IPS-11a (cell line): ENCODE results near the gene CHAF1A.
A peak's percentile ranks its signal among the peaks of the same experiment; 100 is the strongest.

Experiments used
- H3K4me3 ChIP-seq: one replicate; pipeline ENCODE4 v1.5.1; 2013; ENCODE audit warnings: low read depth, low read length, control low read depth

CHAF1A gene

DNA sequence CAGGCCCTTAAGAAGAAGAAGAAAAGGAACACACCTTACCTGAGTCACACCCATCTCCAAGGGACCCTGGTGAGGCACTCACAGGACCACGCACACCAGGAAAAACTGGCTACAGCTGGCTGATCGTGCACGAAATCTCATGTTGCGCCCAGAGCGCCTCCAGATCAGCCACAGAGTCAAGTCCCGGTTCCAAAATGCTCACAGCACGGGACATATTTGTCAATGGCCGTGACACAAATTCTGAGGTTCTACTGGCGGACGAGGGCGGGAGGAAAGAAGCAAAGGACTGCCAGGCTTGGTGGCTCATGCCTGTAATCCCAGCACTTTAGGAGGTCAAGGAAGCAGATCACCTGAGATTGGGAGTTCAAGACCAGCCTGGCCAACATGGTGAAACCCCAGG is 23.6 kb upstream of the CHAF1A start:
- H3K4me3 ChIP-seq = no peak overlapping the region

DNA sequence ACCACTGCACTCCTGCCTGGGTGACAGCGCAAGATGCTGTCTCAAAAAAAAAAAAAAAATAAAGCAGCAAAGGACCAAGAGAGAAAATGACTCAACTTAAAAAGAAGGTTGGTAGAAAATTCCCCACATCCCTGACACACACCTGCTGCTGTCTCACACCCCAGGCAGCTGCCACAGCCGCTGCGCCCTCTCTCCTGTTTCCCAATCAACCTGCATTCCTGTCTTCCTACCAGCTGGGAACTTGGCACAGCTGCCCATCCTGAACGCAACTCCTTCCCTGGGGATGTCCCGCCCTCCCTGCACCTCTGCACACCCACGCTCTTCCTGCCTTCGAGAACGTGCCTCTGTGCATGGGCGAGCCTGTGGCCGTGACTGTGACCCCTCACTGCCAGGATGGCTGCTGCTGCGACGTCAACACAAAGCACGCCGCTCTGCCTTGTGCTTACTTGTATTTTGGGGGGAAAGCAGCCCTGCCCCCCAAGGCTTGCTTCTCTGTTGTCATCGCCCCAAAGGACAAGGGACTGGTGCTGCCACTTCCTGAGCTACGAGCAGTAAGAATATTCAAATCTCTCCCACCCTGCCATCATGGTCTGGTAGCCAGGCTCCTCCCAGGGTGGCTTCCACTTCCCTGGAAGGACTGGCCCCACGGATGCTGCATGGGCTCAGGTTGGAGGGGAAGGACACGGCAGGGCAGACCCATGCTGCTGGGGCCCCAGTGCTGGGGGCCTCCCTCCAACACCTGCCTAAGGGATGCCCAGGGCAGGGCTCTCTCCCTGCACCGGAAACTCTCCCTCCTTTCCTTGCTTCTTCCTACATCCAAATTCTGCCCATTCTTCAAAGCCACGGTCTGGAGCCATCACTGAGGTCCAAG is 22.8 kb upstream of the CHAF1A start:
- no peak overlapping the region for H3K4me3 ChIP-seq

DNA sequence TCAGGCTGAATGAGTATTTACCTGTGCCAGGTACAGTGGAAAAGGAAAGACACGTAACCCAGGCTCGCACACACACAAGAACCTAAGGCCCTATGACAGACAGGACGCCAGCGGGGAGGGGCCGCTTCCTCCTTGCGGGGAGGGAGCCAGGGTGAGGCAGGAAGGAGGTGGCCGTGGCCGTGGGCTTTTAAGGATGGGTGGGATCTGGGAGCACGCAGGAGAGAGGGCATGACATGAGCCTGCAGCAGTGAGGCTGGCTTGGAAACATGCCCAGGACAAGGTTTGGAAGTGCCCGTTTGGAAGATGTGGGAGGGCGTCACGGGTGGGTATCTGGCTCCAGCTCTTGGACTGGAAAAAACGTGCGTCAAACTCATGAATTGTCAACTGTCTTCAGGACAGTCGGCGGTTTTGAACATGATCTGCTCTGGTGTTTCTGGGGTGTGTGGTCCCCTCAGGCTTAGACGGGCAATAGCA is 22.1 kb upstream of the CHAF1A start:
- H3K4me3 ChIP-seq = no peak overlapping the region

DNA sequence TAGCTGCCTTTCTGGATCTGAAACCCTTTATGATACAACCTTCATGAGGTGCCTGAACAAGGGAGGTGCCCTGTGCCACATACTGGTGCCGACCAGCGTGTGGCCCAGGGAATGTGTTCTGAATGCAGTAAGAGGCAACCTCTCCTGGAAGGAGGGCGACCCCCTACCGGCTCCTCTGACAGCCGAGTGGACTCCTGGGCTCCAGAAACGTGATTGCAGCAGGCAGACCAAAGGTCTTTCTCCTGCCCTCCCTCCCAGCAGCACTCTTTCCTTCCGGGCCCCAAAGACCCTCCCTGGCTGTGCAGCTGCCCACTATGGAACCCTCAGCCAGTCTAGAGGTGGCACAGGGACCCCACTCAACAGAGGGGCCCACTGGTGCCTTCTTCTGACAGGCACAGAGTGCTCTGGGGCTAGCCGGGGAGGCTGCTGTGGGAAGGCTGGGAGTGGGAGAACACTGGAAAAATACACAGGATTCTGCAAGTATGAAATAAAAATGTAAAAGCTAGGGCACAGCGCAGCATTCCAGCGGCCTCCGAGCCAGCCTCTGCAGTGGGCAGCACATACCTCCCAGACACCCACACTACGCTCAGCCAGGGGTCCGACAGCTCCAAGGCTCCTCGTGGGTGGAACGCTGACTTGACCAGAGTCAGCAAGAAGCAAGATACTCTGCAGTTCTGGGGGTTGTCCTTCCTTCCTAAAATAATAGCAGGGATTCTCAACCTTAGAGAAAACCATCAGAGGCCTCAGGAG is 17.0 kb upstream of the CHAF1A start:
- no peak overlapping the region for H3K4me3 ChIP-seq

DNA sequence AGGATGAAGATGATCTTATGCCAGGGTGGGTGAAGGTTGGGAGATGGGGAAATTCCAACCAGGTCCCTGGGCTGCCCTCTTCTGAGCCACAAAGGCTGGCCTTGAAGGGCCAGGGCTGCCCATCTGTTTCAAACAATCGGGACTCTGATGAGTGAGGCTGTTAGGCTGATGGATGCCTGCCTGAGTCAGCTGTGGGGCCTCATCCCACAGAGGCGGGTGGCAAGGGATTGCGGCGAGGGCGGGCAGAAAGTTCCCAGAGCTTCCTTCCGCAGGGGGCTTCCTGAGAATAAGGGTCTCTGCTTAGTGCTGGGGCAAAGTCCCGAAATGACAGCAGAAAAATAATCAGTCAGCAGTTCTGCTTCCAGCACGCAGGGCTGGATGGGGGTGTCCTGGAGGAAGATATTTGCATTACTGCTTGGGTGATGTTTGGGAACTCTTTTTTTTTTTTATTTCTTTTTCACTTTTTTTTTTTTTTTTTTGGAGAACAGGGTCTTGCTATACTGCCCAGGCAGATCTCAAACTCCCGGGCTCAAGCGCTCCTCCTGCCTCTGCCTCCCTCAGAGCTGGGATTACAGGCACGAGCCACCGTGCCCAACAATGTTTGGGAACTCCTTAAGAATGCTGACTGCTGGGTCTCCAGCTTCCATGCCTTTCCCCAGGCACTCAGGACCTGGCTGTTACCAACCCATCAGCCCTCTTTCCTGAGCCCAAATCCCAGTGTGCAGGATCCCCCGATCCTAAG is 16.2 kb upstream of the CHAF1A start:
- H3K4me3 ChIP-seq = no peak overlapping the region

DNA sequence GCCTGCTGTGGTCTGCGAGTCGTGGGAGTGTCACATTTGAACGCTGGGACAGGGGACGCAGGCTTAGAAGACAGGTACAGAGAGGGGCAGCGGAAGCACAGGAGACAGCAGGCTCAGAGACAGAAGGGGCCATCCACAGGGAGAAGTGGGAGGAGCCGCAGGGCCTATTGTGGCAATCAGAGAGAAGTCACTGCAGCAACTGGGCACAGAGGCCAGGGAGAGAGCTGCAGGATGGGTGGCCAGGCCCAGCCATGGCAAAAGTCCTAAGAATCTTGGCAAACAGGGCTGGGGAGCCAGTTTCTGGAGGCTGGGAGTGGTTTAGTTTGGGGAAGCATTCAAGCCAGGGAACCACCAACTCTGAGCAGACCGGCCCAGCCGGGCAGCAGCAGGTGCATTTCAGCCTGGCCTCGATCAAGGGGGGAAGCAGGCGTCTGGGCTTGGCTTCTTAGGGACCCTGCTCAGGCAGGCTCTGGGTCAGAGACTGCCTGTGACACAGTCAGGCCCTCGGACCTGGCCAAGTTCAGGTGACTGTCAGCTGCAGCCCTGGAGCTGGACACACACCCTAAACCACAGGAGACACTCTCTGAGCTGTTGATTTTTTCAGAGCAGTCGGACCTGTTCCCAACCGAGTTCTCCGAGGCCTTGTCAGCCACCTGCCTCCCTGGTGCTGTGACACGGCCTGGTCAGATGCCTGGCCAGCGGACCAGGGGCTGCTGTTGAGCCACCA is 13.9 kb upstream of the CHAF1A start:
- H3K4me3 ChIP-seq = no peak overlapping the region

DNA sequence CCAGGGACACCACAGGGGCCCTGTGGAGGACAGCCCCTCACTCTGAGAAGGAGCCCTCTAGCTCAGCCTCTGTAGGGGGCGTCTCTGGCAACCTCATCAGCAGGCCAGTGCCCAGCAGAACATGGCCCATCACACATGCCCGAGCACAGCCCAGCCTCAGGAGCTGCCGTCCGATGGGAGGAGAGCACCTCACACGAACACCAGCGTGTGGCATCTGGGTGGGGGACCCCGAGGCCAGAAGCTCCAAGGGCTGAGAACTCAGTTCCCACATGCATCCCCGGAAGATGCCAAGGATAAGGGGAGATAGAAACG is 13.4 kb upstream of the CHAF1A start:
- H3K4me3 ChIP-seq = no peak overlapping the region

DNA sequence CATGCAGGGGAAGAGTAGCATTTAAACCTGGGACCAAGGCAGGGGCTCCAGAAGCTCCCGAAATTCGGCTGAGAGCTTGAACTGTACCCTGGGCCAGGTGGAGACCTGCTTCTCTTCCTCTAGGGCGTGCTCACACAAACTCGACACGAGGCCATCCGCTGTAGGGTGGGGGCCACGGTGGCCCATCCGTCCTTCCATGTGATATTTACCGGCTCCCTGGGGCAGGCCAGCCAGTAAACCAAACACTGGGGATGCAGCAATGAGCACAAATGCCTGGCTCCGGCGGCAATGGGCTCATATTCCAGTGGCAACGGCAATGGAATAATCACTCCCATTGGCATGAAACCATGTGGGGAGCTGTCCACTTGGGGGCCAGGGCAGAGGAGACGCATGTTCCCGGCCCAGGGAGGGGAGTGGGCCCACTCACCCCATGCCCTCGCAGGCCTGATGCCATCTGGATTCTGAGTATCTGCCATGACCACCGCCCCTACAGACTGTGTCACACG is 12.9 kb upstream of the CHAF1A start:
- H3K4me3 ChIP-seq = no peak overlapping the region

DNA sequence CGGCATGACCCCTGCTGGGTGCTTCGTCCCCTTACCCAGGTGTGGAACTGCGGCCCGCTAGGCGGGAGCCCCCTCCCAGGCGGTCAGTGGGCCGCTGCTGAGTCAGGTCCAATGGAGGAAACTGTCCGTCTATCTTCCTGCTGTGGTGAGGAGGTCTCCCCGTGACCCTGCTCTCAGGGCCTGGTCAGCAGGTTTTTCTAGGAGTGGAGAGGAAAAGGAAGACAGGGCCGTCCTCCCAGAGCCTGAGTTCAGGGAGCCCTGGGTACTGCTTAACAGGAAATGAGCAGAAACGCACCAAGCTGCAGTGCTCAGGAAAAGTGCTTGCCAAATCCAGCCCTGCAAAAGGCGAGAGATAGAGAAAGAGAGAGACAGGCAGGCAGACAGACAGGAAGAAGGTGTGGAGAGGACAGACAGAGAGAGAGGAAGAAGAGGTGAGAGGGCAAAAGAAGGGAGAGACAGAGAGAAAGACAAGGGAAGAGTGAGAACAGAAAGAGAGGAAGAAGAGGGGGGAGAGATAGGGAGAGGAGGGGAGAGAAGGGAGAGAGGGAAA is 12.3 kb upstream of the CHAF1A start:
- no peak overlapping the region for H3K4me3 ChIP-seq

DNA sequence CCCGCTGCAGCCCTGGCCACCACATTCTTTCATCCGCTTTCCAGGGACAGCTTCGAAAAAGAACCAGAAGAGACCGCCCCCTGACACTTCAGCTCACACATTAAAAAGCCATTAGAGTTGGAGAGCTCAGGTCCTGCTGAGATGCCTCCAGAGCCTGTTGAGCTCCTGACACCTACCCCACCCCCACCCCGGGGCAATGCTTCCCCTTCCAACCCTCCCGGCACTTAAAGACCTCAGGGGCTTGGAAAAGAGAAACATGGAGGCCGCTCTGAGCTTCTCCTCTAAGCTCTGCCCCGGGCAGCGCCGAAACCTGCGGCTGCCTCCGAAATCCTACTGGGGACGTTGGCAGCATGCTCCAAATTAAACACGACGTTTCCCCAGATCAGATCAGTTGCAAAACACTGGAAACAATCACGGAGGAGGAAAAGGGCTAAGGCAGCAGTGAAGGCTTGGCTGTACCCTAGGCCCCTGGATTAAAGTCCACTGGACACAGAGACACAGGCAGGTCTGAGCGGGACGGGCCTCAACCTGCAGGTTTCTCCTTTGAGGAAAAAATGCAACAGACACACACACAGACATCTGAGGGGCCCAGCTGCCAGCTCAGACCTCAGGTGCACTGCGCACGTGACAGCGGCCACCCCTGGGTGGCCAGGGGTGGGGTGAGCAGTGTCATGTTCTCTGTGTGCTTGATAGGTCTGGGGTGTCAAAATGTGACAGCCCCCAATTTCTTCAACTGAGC is 11.7 kb upstream of the CHAF1A start:
- no peak overlapping the region for H3K4me3 ChIP-seq

DNA sequence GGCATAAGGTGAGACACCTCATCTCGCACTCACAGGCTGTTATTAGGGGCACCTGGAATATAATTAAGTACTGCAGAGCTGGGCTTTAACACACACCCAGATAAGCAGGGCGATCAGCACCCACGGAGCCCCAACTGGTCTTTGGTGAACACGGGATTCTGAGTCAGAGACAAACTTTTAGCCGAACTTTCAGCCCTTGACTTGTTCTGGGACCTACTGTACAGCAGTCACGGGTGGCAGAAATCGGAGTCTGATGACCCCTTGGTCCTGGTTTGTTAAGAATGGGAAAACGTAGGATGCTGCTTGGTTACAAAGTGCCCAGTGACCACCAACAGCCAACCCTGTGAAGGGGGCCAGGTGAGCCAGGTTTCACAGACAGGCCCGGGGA is 11.1 kb upstream of the CHAF1A start:
- no peak overlapping the region for H3K4me3 ChIP-seq

DNA sequence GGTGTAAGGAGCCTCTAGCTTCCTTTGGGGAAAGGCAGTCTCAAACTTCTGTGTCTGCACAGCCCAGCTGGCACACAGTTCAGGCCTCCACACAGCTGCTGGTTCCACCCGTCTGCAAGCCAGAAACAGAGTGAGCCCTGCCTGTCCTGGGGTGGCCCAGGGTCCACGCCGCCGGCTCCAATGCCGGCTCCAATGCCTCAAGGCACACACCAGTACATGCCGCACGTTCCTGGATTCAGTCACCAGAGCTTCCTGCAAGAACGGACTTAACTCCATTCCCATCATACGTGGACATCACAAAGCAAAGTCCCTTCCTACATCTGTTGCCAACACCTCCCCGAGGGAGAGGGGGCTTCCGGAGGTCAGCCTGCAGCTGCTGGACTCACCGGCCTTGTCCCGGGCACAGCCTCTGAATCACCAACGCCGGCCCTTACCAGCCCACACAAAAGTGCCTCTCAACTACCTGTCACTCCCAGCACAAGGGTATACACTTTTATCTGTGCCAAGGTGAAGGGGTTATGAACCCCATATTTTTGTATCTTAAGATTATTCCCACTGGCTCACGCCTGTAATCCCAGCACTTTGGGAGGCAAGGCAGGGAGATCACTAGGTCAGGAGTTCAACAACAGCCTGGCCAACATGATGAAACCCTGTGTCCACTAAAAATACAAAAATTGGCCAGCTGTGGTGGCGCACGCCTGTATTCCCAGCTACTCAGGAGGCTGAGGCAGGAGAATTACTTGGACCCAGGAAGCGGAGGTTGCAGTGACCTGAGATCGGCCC is 10.5 kb upstream of the CHAF1A start:
- no peak overlapping the region for H3K4me3 ChIP-seq

DNA sequence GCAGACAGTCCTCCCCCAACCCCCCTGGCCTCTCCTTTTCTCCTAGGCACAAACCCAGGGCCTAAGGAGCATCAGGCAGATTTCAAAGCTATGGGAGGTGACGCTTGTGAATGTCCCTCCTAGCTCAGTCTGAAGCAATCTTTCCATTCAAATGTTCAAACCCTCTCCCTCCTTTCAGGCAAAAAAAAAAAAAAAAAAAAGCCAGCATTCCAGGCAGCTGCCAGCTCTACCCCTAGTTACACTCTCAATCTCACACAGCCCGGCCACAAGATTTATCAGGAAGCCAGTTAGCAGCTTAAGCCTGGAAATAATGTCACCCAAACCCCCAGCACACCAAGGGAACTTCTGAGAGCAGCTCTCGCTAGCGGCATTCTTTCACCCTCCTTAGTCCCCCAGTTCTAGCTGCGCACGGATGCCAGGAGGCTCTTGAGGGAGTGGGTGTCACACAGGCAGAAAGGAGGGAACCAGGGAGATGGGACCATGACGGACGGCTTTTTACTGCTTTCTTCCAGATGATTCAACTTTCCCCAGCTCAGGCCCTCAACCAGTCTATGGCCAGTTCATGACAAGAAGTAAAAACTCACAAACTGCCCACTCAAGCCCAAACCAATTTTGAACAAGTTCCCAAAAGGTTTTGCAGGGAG is 8.4 kb upstream of the CHAF1A start:
- H3K4me3 ChIP-seq = no peak overlapping the region

DNA sequence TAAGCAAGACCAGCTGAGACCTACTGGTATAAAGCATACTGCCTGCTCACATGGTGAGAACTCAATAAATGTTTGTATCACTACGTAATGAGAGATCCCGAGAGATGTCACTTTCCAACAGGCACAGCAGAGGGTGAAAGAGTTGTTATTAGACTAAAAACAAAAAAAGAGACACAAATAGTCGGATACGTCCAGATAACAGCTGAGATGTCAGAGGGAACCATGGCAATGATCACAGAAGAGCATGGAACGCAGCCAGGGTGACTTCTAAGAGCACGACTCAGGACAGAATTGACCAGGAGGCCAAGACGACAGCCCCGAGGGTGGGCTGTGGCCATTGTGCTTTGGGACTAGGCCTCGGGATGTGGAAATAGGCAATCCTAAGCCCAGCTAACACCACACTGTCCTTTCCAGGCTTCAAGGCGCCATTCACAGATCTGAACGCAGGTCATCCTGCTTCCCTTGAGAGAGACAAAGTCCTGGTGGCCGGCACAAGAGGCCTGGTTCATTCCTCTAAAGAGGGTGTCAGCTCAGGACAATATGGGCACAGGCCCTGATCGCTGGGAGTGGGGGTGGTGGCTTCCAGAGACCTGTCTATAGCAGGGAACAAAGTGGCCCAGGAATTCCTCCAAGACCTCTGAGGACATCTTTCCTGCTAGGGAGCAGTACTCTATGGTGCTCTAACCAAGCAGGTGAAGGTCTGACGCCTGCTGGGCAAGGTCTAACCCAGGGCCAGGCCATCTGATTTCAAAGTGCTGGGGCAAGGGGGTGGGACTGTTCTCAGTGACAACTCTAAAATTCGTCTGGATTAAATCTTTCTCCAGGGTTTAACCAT is 5.3 kb upstream of the CHAF1A start:
- no peak overlapping the region for H3K4me3 ChIP-seq

DNA sequence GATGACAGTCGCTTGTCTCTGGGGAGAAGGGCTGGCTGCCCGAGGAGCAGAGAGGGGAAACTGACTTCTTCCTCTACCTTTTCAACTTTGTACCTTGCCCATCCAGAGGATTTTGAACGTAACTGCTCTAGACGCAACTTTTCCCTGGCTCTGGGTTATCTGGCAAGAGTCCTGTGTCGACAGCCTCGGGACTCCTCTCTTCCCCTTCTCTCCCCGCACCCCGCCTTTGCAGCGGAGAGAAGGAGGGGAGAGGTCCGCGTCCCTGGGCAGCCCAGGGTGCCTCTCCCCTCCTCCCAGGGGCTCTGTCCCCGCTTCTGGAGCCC is 2.7 kb upstream of the CHAF1A start:
- peak overlapping the region; percentile 83 for H3K4me3 ChIP-seq

DNA sequence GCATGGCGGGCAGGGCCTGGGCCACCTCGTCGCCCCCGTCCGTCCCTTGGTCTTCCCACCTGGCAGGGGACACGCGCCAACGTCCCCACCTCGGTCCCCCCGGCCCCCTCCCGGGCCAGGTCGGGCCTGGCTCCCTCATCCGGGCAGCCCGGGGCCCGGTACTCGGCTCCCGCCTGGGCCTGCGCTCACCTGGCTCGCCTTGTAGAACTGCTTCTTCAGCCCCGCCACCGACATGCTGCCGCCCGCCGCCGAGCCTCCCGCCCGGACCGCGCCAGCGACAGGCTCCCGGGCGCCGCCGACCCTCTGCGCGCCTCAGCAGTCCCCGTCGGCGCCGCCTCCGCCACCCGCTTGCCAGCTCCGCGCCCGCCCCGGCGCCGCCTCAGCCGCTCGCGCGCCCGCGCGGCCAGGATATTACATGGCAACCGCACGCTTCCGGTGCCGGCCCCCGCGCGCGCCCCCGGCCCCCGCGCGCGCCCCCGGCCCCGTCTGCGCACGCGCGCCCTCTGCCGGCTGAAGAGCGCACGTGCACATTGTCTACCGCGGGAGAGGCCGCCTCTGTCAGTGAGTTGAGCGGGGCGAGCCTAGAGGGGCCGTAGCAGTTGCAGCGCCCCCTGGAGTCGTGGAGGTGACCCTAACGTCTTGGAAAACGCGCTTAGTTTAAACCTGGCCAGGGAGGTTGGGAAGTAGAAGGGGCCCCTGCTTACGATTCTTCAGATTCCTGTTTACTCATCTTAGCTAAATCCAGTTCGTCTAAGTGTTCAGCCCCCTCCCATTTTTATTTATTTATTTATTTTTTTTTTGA is 2.1 kb upstream of the CHAF1A start, which contains the start of gene SH3GL1:
Gene SH3GL1 (minus strand): TSS at position 413 of the 802 bp plus-strand sequence. CDS start 179 bp downstream, at position 234.
- H3K4me3 ChIP-seq = peak within 1 kb of the TSS; percentile 83

DNA sequence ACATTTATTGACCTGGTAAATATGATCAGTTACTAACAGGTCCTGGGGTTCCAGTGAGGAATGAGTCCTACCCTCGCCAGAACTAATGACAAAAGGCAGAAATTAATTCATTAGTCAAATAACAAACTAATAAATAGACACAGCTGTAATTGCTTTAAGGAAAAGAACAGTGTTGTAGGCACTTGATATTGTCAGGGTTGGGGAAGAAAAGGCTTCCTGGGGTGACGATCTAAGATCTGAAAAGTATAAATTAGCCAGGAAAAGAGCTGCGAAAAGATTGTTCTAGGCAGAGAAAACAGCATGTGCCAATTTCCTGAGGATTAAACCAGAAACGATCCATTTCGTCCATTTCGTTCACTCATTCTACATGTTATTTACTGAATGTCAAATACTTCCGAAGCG is 670 bp upstream of the CHAF1A start:
- H3K4me3 ChIP-seq = peak overlapping the region; percentile 1
